ENCODE data around the gene TBCA. TPM values are rescaled to one million over a fixed set of nuclear protein-coding genes. Genes with fewer than 3 reads are reported as not detected.

TBCA gene
- total and polyA plus RNA-seq, 2 of the 13 experiments (the other 11 are each of a cell fraction or from before 2014, with no cell fraction given) = 93.8 to 309 TPM

GRCh38 chr5:77775790-77776553 is at the start of gene TBCA (continued):
- TF ChIP-seq RNF219 (CRISPR knock-in tag; IDR thresholded peaks at IDR 0.05) (0 out of 2 replicates have a peak, but pooled peaks have one; percentile 58), FOXA1 (IDR thresholded peaks at IDR 0.05) (no peak), FOXA1 (CRISPR knock-in tag; IDR thresholded peaks at IDR 0.05) (no peak), FOXO4 (CRISPR knock-in tag; conservative IDR thresholded peaks at IDR 0.05) (no peak), ZNF207 (IDR thresholded peaks at IDR 0.05; ENCODE audit: borderline replicate concordance) (no peak), ATF3 (CRISPR knock-in tag; IDR thresholded peaks at IDR 0.05) (peak; percentile 61; the same call in 1 of the 2 replicates), SMAD3 (CRISPR knock-in tag; IDR thresholded peaks at IDR 0.05) (no peak; the same call in 1 of the 2 replicates), ZNF710 (CRISPR knock-in tag; IDR thresholded peaks at IDR 0.05; ENCODE audit: borderline replicate concordance) (no peak), PRDM10 (CRISPR knock-in tag; IDR thresholded peaks at IDR 0.05; ENCODE audit: low read depth) (no peak), ZNF619 (CRISPR knock-in tag; IDR thresholded peaks at IDR 0.05) (no peak), CHCHD3 (CRISPR knock-in tag; IDR thresholded peaks at IDR 0.05) (no peak), GATA4 (IDR thresholded peaks at IDR 0.05; ENCODE audit: borderline replicate concordance, low read depth) (no peak), ZNF552 (CRISPR knock-in tag; IDR thresholded peaks at IDR 0.05; ENCODE audit: borderline replicate concordance) (no peak; the same call in 1 of the 2 replicates), PHF8 (CRISPR knock-in tag; IDR thresholded peaks at IDR 0.05) (peak; percentile 96), ZNF547 (CRISPR knock-in tag; IDR thresholded peaks at IDR 0.05) (peak; percentile 89), ZSCAN30 (CRISPR knock-in tag; IDR thresholded peaks at IDR 0.05) (no peak), ZBTB37 (CRISPR knock-in tag; IDR thresholded peaks at IDR 0.05) (no peak)

Data from HepG2 (cell line).